Kidney (tissue), 14 donors: ENCODE data around the gene KRTAP3-3. TPM values are rescaled to one million over a fixed set of nuclear protein-coding genes. Genes with fewer than 3 reads are reported as not detected.

Experiments used
- DNase-seq, 5 donors: peaks; one replicate each; pipeline ENCODE4 v3.0.0-alpha.2; 2013 to 2020
- FAIRE-seq: peaks from 2 replicates; lab custom pipeline; 2012; peaks lifted over from hg19 to GRCh38; lab: Jason Lieb, UNC
- H3K27ac ChIP-seq, 2 donors: one replicate each; pipeline ENCODE4 v1.7.0; 2013; ENCODE audit warnings: low read depth in 2 of 2, low read length in 2 of 2, inconsistent platforms in 1 of 2
- H3K27me3 ChIP-seq: one replicate; pipeline ENCODE4 v1.7.1; 2013; ENCODE audit warnings: low read length, inconsistent platforms; ENCODE audit not compliant: control insufficient read depth, insufficient read depth
- H3K36me3 ChIP-seq, 3 donors: one replicate each; pipeline versions ENCODE4 v1.7.0 to v1.7.1; 2013; ENCODE audit warnings: low read length in 3 of 3, control low read depth in 1 of 3, inconsistent platforms in 1 of 3; ENCODE audit not compliant: insufficient read depth in 3 of 3, control insufficient read depth in 2 of 3
- H3K4me1 ChIP-seq, 3 donors: one replicate each; pipeline versions ENCODE4 v1.7.0 to v1.7.1; 2013; ENCODE audit warnings: low read length in 3 of 3, inconsistent platforms in 1 of 3, low read depth in 1 of 3; ENCODE audit not compliant: control insufficient read depth in 2 of 3, insufficient read depth in 2 of 3
- H3K4me3 ChIP-seq, 3 donors: one replicate each; pipeline versions ENCODE4 v1.7.0 to v1.8.1; 2013; ENCODE audit warnings: low read length in 3 of 3, control low read depth in 1 of 3, inconsistent platforms in 1 of 3
- H3K9ac ChIP-seq, 3 donors: one replicate each; pipeline versions ENCODE4 v1.7.0 to v1.7.1; 2013; ENCODE audit warnings: low read length in 3 of 3, control low read depth in 1 of 3, inconsistent platforms in 1 of 3
- H3K9me3 ChIP-seq, 3 donors: one replicate each; pipeline versions ENCODE4 v1.7.0 to v1.7.1; 2013; ENCODE audit warnings: low read length in 3 of 3, control low read depth in 1 of 3, inconsistent platforms in 1 of 3; ENCODE audit not compliant: control insufficient read depth in 2 of 3, insufficient read depth in 1 of 3
- CTCF ChIP-seq: IDR thresholded peaks from 3 replicates; pipeline ENCODE4 v1.5.1; 2012; ENCODE audit warnings: mild to moderate bottlenecking, moderate library complexity, borderline replicate concordance; ENCODE audit not compliant: insufficient read depth; ENCODE audit errors: extremely low read depth
- intact Hi-C: fragments of 100-400 bp; cut with DNase I; formaldehyde crosslinking; loops from one replicate; pipeline ENCODE4 v1.11.1; 2022
- polyA plus RNA-seq: library from polyadenylated mRNA; stranded (reverse); fragments of 350-450 nt; fragmentation: Illumina TruSeq; extraction: RNeasy Lipid Tissue Mini Kit (QIAGEN cat#74804); gene quantifications from one replicate; pipeline ENCODE4 v1.2.3, GENCODE V29; 2014; ENCODE audit warnings: low read depth, low replicate concordance; ENCODE audit not compliant: insufficient read depth
- total RNA-seq: library from RNA; stranded (reverse); fragmentation: NEBNext Ultra II Directional; extraction: Animal tissue kit (Norgen Biotek cat#: 25700); gene quantifications from one replicate; pipeline ENCODE4 v1.2.1, GENCODE V29; 2021
- donor health status: control.
- donor health status: control.
- donor health status: control.
- donor health status: control.
- donor health status: control.
- donor health status: DM: yes; HTN: yes; CAD: no.
- donor health status: Normal renal cell carcinoma (clear cell type).

Gene KRTAP3-3
- total and polyA plus RNA-seq, 2 donors from 2014 or later: not detected

GRCh38 chr17:41012326-41013120 is 18.6 kb upstream of the KRTAP3-3 start:
- H3K4me3 ChIP-seq: no peak overlapping the region
- no peaks in the 10 kb centered on the region for H3K36me3 ChIP-seq
- no peaks in the 10 kb centered on the region for H3K9me3 ChIP-seq
- no peak overlapping the region for H3K27ac ChIP-seq
- H3K4me1 ChIP-seq: no peaks in the 10 kb centered on the region
- DNase-seq (no peak), FAIRE-seq (no peak)
- no peak overlapping the region for H3K9ac ChIP-seq
- intact Hi-C loops: no loop called here
- no peak for TF ChIP-seq CTCF
- no peaks in the 10 kb centered on the region for H3K27me3 ChIP-seq

DNA sequence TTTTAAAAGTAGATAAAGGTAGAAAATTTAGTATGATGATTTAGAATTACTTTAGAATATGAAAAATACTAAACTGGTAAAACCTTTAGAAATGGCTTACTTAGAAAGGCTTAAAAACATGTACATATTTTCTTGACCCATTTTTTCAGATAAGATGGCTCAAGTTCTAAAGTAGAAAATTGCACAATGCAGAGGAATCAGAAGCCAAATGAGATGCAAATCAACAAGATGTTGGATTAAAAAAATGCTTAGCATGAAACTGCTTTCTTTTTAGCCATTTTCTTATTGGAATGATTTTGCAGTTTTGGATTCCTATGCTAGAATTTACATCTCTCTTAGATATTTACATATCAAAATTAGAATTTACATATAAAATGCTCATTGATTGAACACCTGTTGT is 16.5 kb upstream of the KRTAP3-3 start:
- Histone ChIP-seq H3K36me3 (no peaks in the 10 kb centered on the region), H3K4me1 (no peaks in the 10 kb centered on the region), H3K27ac (no peak overlapping the region), H3K27me3 (no peaks in the 10 kb centered on the region), H3K9ac (no peak overlapping the region), H3K9me3 (no peaks in the 10 kb centered on the region), H3K4me3 (no peak overlapping the region)
- no peak for DNase-seq
- no peak for FAIRE-seq
- intact Hi-C loops: no loop called here
- no peak for TF ChIP-seq CTCF

GRCh38 chr17:41009936-41010335 is 16.0 kb upstream of the KRTAP3-3 start:
- no peak for FAIRE-seq
- intact Hi-C loops: no loop called here
- no peak overlapping the region for H3K4me3 ChIP-seq
- no peaks in the 10 kb centered on the region for H3K27me3 ChIP-seq
- no peak overlapping the region for H3K27ac ChIP-seq
- no peaks in the 10 kb centered on the region for H3K36me3 ChIP-seq
- no peak for TF ChIP-seq CTCF
- H3K9ac ChIP-seq: no peak overlapping the region
- H3K4me1 ChIP-seq: no peaks in the 10 kb centered on the region
- H3K9me3 ChIP-seq: no peaks in the 10 kb centered on the region
- no peak for DNase-seq
